ENCODE results near the gene PLVAP.
A peak's percentile ranks its signal among the peaks of the same experiment; 100 is the strongest.

PLVAP gene

GRCh38 chr19:17376935-17377600, at the start of gene PLVAP:
Gene PLVAP (minus strand): TSS chr19:17377342. CDS start chr19:17377288, 54 bp downstream.
- FAIRE-seq (no peak), DNase-seq (ENCODE audit: insufficient read length, low spot score) (no peak)

GRCh38 chr19:17424743-17425365, 47.7 kb upstream of the PLVAP start:
- no peak for FAIRE-seq
- no peak for DNase-seq (ENCODE audit: insufficient read length, low spot score)

GRCh38 chr19:17423429-17424208, 46.5 kb upstream of the PLVAP start:
- DNase-seq (ENCODE audit: insufficient read length, low spot score) (no peak), FAIRE-seq (no peak)

GRCh38 chr19:17421942-17422341, 44.8 kb upstream of the PLVAP start:
- no peak for FAIRE-seq
- no peak for DNase-seq (ENCODE audit: insufficient read length, low spot score)

- peak; percentile 56 for FAIRE-seq
- DNase-seq (ENCODE audit: insufficient read length, low spot score) = no peak
Observed at GRCh38 chr19:17420475-17420924, 43.4 kb upstream of the PLVAP start.

GRCh38 chr19:17419621-17420474, 42.7 kb upstream of the PLVAP start, which contains the start of gene MVB12A:
Gene MVB12A (plus strand): TSS chr19:17420047. CDS start chr19:17420136, 89 bp downstream.
- DNase-seq (ENCODE audit: insufficient read length, low spot score) (peak; percentile 96), FAIRE-seq (peak; percentile 97)

- DNase-seq (ENCODE audit: insufficient read length, low spot score) (no peak), FAIRE-seq (no peak)
Observed at GRCh38 chr19:17419154-17419620, 42.0 kb upstream of the PLVAP start.

GRCh38 chr19:17418710-17419109, 41.6 kb upstream of the PLVAP start:
- no peak for DNase-seq (ENCODE audit: insufficient read length, low spot score)
- FAIRE-seq = no peak

GRCh38 chr19:17415121-17415520, 38.0 kb upstream of the PLVAP start:
- DNase-seq (ENCODE audit: insufficient read length, low spot score) = no peak
- no peak for FAIRE-seq

- no peak for FAIRE-seq
- no peak for DNase-seq (ENCODE audit: insufficient read length, low spot score)
Observed at GRCh38 chr19:17414097-17414496, 37.0 kb upstream of the PLVAP start.

GRCh38 chr19:17411801-17412200, 34.7 kb upstream of the PLVAP start:
- FAIRE-seq (no peak), DNase-seq (ENCODE audit: insufficient read length, low spot score) (no peak)

GRCh38 chr19:17409990-17410389, 32.8 kb upstream of the PLVAP start:
- DNase-seq (ENCODE audit: insufficient read length, low spot score) = no peak
- FAIRE-seq = no peak

- no peak for DNase-seq (ENCODE audit: insufficient read length, low spot score)
- FAIRE-seq = no peak
Observed at GRCh38 chr19:17406887-17407196, 29.7 kb upstream of the PLVAP start.

GRCh38 chr19:17406046-17406886, 29.1 kb upstream of the PLVAP start:
- FAIRE-seq (no peak), DNase-seq (ENCODE audit: insufficient read length, low spot score) (no peak)

GRCh38 chr19:17405250-17406045, 28.3 kb upstream of the PLVAP start, which contains the start of gene BST2:
Gene BST2 (minus strand): TSS chr19:17405630. CDS start chr19:17405575, 55 bp downstream.
- FAIRE-seq (peak; percentile 97), DNase-seq (ENCODE audit: insufficient read length, low spot score) (peak; percentile 93)

GRCh38 chr19:17404621-17405249, 27.6 kb upstream of the PLVAP start:
- FAIRE-seq (peak; percentile 79), DNase-seq (ENCODE audit: insufficient read length, low spot score) (no peak)

GRCh38 chr19:17404015-17404414, 26.9 kb upstream of the PLVAP start:
- DNase-seq (ENCODE audit: insufficient read length, low spot score) (no peak), FAIRE-seq (no peak)

All from GM19239 (cell line).